ENCODE results near the gene CLCN5.
A peak's percentile ranks its signal among the peaks of the same experiment; 100 is the strongest.

CLCN5 gene

DNA sequence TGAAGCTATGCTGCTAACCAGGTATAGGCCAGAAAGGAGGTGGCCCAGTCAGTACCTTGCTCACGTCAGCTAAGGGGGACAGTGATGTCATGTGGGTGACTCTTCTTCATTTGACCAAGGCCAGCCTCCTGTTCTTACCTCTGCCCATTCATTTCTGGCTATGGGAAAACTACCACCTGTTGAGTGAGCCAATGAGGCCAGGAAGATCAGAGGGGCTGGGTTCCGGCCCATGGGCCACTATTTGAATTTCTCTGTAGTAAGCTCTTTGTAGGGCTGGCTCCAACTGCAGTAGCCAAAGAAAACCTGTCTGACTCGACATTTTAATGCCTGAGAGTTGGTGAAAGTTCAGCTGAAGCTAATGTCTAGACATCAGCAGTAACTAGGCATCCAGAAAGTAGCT is 175.8 kb downstream of the CLCN5 start:
- H3K4me3 ChIP-seq (ENCODE audit: low read depth, low read length), result no peak overlapping the region
- TF ChIP-seq, protein P1, sequence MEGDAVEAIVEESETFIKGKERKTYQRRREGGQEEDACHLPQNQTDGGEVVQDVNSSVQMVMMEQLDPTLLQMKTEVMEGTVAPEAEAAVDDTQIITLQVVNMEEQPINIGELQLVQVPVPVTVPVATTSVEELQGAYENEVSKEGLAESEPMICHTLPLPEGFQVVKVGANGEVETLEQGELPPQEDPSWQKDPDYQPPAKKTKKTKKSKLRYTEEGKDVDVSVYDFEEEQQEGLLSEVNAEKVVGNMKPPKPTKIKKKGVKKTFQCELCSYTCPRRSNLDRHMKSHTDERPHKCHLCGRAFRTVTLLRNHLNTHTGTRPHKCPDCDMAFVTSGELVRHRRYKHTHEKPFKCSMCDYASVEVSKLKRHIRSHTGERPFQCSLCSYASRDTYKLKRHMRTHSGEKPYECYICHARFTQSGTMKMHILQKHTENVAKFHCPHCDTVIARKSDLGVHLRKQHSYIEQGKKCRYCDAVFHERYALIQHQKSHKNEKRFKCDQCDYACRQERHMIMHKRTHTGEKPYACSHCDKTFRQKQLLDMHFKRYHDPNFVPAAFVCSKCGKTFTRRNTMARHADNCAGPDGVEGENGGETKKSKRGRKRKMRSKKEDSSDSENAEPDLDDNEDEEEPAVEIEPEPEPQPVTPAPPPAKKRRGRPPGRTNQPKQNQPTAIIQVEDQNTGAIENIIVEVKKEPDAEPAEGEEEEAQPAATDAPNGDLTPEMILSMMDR (IDR thresholded peaks at IDR 0.05; ENCODE audit: low read depth, low read length, missing control alignments), result no peak
- in situ Hi-C loops (cut with HindIII; ENCODE audit: low sequenced_read_pairs), result no loop called here
- no peak for DNase-seq (ENCODE audit: low read depth)

DNA sequence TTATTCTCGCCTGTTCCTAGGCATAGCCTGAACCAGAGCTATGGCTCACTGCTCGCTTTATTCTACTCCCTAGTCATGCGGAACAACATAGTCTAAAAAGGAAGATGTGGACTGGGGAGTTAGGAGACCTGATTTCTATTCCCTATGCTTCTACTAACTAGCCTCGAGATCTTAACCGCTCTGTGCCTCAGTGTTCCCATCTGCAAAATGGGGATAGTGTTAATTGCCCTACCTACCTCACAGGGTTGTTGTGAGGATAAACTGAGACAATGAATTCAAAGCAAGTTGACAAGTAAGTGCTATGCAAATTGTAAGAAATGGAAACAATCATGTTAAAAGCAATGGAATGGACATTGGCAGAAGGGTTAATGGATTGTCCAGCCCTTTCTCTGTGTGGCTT is 176.4 kb downstream of the CLCN5 start:
- in situ Hi-C loops (cut with HindIII; ENCODE audit: low sequenced_read_pairs), result no loop called here
- TF ChIP-seq, protein P1 (IDR thresholded peaks at IDR 0.05; ENCODE audit: low read depth, low read length, missing control alignments), result no peak
- DNase-seq (ENCODE audit: low read depth), result no peak
- no peak overlapping the region for H3K4me3 ChIP-seq (ENCODE audit: low read depth, low read length)

DNA sequence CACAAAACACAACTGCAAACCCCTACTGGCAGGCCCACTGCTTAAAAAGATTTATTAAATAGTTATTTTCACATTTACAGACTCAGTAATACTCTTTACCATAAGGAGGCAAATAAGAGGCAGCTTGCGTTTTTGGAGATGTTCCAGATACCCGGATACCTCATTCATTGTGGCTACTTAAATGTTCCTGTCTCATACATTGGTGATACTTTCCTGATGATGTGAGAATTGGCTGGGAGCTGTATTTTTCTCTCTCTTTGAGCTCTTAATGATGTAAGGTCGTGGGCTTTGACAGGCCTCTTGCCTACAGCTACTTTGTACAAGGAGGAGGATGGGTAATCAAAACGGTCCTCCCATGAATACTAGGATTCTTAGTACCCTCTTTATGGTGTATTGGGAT is 176.9 kb downstream of the CLCN5 start:
- DNase-seq (ENCODE audit: low read depth), result no peak
- H3K4me3 ChIP-seq (ENCODE audit: low read depth, low read length), result no peak overlapping the region
- TF ChIP-seq, protein P1 (IDR thresholded peaks at IDR 0.05; ENCODE audit: low read depth, low read length, missing control alignments), result no peak
- in situ Hi-C loops (cut with HindIII; ENCODE audit: low sequenced_read_pairs), result no loop called here

DNA sequence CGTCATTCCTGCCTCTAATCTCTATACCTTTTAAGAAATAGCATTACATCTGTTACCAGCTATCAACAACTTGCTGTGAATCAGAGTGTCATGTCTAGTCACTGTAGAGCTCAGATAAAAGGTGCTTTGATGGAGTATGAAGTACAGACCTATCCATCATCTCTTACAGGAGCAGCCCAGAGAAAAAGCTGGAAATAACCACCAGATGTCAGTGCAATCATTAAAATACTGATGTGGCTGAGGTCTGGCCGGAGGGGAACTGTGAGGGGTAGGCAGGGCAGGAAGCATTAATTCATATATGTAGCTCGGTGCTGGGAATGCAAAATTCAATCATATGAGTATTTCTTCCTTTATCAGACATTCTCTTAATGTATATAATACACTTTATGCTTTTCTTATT is 177.8 kb downstream of the CLCN5 start:
- TF ChIP-seq, protein P1 (IDR thresholded peaks at IDR 0.05; ENCODE audit: low read depth, low read length, missing control alignments), result peak; percentile 12
- no peak for DNase-seq (ENCODE audit: low read depth)
- in situ Hi-C loops (cut with HindIII; ENCODE audit: low sequenced_read_pairs), result no loop called here
- no peak overlapping the region for H3K4me3 ChIP-seq (ENCODE audit: low read depth, low read length)

DNA sequence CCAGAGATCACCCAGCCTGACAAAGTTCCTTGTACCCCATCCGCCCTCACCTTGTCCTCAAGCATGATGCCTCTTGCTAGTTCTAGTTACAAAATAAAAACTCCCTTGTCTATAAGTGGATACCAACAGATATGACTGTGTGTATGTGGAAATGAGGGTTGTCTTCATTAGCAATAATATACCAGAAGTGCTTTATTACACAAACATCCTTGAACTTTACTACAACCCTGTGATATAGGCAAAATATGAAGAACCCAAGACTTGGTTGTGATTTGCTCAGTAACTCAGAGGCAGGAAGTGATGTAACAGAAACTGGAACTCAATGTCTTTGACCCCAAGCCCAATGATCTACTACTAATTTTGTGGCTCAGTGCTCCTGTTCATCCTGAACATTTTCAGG is 180.8 kb downstream of the CLCN5 start:
- TF ChIP-seq, protein P1 (IDR thresholded peaks at IDR 0.05; ENCODE audit: low read depth, low read length, missing control alignments), result no peak
- in situ Hi-C loops (cut with HindIII; ENCODE audit: low sequenced_read_pairs), result no loop called here
- H3K4me3 ChIP-seq (ENCODE audit: low read depth, low read length), result no peak overlapping the region
- no peak for DNase-seq (ENCODE audit: low read depth)

DNA sequence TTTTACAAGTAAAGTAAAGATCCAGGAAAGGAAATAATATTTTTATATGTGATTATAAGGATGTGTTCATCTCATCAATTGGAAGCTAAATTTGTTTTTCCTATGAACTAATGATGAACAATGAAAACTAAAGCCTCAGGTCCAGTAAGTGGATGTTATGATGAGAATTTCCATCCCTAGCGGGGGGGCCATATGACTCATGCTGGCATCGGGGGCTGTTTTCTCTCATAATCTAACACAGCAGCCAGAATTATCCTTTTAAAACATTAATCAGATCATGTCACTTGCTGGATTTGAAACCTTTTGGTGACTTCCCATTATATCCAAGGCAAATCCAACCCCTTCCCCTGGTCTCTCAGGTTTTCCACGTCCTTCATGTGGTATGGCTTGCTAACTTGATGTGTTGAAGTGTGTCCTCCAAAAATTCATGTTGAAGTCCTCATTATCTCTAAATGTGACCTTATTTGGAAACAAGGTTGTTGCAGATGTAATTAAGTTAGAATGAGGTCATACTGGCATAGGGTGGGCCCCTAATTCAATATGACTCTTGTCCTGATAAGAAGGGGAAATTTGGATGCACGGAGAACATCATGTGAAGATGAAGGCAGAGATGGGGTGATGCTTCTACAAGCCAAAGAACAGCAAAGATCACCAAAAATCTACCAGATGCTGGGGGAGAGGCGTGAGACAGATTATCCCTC is 181.6 kb downstream of the CLCN5 start:
- DNase-seq (ENCODE audit: low read depth), result no peak
- no peak overlapping the region for H3K4me3 ChIP-seq (ENCODE audit: low read depth, low read length)
- in situ Hi-C loops (cut with HindIII; ENCODE audit: low sequenced_read_pairs), result no loop called here
- TF ChIP-seq, protein P1 (IDR thresholded peaks at IDR 0.05; ENCODE audit: low read depth, low read length, missing control alignments), result no peak

Measured in astrocyte of the cerebellum (primary cell).